Suprapubic skin (tissue), 3 donors: ENCODE measurements around the gene POLR2L.

Experiments
- CTCF ChIP-seq, 2 donors: fragments of 200-600 bp in 1 of 2; fragments of 450-650 bp in 1 of 2; sonication (generic) in 1 of 2; IDR thresholded peaks; one replicate each; pipeline ENCODE4 v1.5.1; 2016 to 2019; ENCODE audit warnings: antibody characterized with exemption in 2 of 2, mild to moderate bottlenecking in 1 of 2, moderate library complexity in 1 of 2
- EP300 ChIP-seq: sonication (generic); formaldehyde crosslinking; IDR thresholded peaks from one replicate; pipeline ENCODE4 v1.6.1; 2017; ENCODE audit warnings: antibody characterized with exemption

- TF ChIP-seq CTCF (IDR thresholded peaks at IDR 0.05) (no peak), EP300 (no peak)
Observed at GRCh38 chr11:836274-836673, 6.1 kb downstream of the POLR2L start.
